GM21723 (cell line): ENCODE data around the gene LCOR.

Experiments
- ATAC-seq: cut with Tn5 transposase; IDR thresholded peaks from one replicate; pipeline ENCODE4 v1.9.1; 2021; ENCODE audit warnings: mild to moderate bottlenecking, moderate library complexity; ENCODE audit not compliant: unreplicated experiment

LCOR gene

GRCh38 chr10:96889415-96890171 lies 57.5 kb downstream of the LCOR start:
- ATAC-seq, result no peak

- ATAC-seq, result no peak
Observed at GRCh38 chr10:96890172-96890513, 58.0 kb downstream of the LCOR start.

DNA sequence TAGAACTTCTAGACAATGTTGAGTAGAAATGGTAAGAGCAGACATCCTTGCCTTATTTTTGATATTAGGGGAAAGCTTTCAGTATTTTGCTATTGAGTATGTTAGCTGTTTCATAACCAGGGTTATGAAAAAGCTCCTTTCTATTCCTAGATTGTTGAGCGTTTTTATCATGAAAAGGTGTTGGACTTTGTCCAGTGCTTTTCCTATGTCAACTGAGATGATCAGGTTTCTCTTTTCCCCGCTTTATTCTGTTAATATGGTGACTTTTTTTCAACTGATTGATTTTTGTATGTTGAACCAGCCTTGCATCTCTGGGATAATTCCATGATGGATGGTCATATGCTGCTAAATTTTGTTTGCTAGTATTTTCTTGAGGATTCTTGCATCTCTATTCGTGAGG lies 58.5 kb downstream of the LCOR start:
- no peak for ATAC-seq

DNA sequence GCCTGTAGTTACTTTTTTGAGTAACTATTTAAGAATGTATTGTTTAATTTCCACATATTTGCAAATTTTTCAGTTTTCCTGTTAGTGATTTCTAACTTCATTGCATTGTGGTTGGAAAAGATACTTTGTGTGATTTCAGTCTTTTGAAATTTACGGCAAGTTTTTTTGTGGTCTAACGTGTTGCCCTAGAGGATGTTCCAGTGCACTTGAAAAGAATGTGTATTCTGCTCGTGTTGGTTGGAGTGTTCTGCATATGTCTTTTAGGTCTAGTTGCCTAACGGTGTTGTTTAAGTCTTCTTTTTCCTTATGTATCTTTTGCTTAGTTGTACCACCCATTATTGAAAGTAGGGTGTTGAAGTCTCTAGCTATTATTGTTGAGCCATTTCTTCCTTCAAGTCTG lies 59.7 kb downstream of the LCOR start:
- no peak for ATAC-seq

DNA sequence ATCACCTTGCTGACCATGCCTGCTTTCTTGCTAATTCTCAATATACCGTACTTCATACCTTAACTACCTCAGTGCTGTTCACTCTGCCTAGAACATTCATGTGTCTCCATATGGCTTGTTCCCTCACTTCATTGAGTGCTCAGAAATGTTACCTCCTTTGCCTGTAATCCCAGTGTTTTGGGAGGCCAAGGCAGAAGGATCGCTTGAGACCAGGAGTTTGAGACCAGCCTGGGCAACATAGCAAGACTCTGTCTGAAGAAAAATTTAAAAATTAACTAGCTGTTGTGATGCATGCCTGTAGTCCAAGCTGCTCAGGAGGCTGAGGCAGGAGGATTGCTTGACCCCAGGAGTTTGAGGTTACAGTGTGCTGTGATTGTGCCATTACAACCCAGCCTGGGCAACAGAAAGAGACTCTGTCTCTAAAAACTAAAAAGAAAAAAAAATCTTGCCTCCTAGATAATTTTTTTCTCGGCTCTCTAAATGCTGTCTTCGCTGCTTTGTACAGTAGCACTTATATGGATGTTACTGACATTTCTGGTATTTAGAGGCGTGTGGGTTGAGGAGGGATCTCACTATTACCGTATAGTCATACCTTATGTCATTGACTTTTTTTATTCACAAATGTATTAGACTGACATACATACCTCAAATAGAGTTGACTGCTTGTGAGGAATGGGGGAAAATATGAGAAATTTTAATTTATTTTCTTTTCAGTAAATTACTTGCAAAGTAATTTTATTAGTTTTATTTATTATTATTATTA lies 63.7 kb downstream of the LCOR start:
- ATAC-seq, result no peak

DNA sequence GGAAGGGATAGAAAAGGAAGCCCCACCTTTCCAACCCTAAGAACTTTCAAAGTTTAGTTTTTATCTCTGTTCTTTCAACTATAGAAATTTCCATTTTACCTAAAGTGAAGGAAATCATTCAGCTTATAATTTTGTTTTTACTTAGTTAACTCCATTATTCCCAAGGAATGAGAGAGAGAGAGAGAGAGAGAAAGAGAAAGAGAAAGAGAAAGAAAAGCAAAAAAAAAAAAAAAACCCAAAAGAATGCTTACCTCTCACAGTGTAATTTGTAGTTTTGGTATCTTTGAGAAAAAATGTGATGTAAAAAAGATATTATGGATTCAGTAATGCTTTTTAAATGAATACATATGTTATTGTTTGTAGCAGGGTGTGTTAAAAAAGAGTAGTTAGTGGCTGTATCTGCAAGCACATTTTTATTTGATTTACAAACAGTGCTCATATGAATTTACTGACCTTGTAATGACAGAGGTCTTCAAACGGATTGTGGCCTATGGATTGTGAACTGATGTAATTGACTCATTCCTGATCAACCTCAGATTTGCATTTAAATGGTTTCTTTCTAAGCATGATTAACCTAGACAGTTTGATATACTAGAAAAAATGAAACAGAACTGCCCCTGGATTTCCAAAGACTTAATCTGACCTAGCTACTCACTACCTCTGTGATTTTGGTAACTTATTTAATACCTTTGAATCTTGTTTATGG lies 64.9 kb downstream of the LCOR start:
- no peak for ATAC-seq

GRCh38 chr10:96902117-96902516 lies 70.0 kb downstream of the LCOR start:
- ATAC-seq, result no peak

DNA sequence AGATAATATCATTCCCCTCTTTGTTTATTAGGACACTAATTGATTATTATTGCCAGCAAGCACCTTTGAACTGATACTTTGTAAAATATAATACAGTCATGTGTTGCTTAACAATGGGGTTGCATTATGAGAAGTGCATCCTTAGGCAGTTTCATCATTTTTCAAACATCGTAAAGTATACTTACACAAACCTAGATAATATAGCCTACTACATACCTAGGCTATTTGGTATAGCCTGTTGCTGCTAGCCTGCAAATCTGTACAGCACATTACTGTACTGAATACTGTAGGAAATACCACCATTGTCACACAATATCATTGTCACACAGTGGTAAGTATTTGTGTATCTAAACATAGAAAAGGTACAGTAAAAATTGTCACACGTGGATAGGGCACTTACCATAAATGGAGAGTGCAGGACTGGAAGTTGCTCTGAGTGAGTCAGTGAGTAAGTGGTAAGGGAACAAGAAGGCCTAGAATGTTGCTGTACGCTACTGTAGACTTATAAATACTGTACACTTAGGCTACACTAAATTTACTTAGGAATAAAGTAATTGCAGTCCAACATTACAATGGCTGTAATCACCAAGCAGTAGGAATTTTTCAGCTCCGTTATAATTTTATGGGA lies 70.7 kb downstream of the LCOR start:
- ATAC-seq, result no peak

GRCh38 chr10:96904648-96905047 lies 72.5 kb downstream of the LCOR start:
- ATAC-seq, result no peak

GRCh38 chr10:96906864-96907263 lies 74.8 kb downstream of the LCOR start:
- ATAC-seq, result no peak

DNA sequence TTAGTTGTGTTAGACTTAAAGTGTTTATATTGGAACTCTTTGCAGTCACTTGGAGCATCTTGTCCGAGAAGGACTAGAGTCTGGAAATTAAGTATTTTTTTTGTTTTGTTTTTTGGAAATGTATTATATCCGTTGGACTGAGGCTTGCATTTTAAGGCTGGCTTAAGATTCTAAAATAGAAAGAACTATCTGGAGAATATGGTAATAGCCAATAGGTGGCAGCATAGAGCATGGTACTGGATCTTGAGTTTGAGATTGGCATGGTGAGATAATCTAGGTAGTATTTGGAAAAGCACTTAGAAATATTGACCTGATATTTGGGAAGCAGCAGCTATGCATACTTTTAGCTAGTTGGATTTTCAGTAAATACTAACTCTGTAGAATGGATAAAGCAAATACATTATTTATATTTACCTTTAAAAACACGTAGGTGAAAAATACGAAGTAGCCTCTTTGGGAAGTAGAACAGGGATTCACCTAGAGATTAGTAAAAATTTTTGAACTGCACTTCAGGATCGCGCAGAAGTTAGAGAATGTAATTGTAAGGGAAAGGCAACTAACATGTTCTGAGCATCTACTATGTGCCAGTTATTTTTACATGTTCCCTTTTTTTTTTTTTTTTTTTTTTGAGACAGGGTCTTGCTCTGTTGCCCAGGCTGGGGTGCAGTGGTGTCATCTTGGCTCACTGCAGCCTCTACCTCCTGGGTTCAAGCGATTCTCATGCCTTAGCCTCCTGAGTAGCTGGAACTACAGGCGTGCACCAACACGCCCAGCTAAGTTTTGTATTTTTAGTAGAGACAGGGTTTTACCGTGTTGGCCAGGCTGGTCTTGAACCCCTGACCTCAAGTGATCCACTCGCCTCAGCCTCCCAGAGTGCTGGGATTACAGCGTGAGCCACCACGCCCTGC lies 78.6 kb downstream of the LCOR start:
- ATAC-seq, result no peak

DNA sequence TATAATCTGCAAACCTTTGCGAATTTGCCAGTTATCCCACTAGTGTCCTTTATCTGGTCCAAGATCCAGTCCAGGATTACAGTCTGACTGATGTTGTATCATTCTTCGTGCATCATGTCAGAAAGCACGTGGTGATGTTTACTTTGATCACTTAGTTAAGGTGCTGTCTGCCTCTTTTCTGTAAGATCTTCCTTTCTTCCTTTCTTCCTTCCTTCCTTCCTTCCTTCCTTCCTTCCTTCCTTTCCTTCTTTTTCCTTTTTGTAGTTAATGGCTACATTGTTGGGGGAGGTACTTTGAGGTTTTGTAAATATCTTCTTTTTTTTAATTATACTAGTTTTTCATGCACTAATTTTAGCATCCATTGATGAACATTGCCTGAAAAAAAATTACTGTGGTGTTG lies 80.3 kb downstream of the LCOR start:
- ATAC-seq, result no peak

DNA sequence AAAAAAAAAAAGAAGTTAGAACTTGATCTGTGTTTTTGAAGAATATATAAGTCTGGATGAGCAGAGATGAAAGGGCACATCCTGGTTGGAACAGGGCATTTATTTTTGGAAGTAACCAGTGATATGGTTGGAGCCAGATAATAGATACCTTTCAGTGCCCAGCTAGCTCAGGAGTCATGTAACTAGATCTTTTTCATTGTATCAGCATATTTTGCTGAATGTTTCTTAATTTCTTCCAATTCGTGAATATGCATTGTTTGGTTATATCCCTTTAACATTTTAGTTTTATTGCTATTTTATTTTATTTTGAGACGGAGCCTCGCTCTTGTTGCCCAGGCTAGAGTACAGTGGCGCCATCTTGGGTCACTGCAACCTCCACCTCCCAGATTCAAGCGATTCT lies 81.8 kb downstream of the LCOR start:
- ATAC-seq, result no peak

- no peak for ATAC-seq
Observed at GRCh38 chr10:96917628-96918027, 85.5 kb downstream of the LCOR start.

DNA sequence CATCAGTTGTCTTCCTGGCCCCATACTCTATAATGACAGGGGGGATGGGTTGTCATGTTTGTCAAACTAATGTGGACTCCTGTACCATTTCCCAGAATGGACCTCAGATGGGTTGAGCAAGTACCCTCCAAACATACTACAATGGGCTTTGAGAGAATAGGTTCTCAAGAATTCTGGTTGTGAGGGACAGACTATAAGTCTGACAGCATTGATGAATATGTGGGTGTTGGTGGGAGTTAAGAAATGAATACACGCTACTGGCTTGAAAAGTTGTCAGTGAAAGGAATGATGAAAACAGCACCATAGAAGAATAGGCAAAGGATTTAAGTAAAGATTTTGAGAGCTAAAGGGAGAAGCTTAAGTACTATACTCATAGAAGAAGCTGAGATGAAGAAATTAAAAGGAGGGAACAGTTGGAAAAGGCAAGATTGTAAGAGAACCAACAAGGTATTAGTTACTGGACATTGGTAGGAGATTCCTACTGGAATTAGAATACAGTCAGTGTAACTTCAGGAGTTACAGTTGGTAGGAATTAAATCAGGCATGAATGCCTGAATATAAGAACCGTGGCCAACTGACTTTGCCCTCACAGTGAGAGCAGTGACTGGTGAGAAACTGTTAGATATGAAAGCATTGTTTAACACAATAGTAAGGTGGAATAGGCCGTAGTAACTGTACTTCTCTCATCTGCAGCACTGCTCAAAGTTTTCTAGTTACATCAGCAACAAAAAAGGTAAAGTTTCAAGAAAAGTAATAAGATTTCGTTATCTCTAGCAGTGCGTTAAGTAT lies 86.3 kb downstream of the LCOR start:
- no peak for ATAC-seq

DNA sequence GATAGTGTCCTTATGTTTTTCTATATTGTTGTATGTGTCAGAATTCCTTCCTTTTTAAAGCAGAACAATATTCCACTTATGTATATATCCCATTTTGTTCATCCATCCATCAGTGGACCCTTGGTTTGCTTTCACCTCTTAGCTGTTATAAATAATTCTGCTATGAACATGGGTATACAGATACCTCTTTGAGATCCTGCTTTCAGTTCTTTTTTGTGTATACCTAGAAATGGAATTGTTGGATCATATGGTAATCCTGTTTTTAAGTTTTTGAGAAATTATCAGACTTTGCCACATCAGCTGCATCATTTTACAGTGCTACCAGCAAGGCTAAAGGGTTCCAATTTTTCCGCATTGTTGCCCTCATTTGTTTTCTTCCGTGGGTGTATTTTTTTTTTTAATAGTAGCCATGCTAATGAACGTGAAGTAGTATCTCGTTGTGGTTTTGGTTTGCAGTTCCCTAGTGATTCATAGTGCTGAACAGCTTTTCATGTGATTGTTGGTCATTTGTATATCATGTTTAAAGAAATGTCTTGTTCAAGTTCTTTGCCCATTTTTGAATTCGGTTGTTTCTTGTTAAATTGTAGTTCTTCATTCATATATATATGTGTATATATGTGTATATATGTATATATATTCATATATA lies 87.8 kb downstream of the LCOR start:
- no peak for ATAC-seq

- no peak for ATAC-seq
Observed at GRCh38 chr10:96921655-96922054, 89.6 kb downstream of the LCOR start.

DNA sequence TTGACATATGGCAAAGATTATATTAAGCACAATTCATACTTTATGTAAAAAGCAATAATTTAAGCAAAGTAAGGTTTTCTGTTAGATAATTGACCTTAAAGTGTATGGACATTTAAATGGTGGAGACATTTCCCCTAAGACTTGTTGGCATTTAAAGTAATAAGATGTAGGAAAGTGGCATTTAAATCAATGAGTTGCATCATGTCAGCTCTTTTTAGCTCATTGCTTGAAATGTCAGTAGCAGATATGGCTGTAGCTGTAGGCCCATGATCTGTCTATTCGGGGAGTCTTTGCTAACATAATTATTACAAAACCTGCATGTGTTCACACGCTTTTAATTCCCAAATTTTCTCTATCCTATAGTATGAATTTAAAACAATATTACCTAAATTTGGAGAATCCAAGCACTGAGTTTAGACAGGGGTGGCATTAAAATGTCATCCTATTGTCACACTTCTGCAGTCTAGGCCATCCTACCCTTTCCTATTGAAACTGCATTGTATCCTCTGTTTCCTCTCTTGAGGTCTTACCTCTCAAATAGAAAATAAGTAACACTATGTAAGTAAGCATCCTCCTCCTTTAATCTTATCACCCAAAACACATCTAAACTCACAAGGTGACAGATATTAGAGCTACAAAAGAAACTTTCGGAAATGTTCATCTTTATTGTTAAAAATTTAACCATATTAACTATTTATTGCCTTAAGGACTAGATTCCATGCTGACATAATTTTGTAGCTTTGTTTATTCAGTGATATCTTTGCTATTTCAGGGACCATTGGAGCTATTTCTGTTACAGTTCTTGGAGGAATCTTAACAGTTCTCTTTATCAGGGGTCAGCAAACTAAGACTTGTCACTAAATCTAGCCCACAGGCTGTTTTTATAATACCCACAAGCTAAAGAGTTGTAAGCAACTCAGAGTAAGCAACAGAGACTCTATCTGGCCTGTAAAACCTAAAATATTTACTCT lies 91.2 kb downstream of the LCOR start:
- ATAC-seq, result no peak
